Esophagus squamous epithelium (tissue), 5 donors: ENCODE results near the gene IL1R1. TPM values are rescaled to one million over a fixed set of nuclear protein-coding genes. Genes with fewer than 3 reads are reported as not detected.
"Not testable (repeated sequence)": the region's sequence is repeated elsewhere in the genome, so short reads cannot be mapped to it uniquely, and the experiment has no call there.

Experiments used
- DNase-seq: peaks from one replicate; lab custom pipeline; 2025; lab: John Stamatoyannopoulos, UW
- H3K27ac ChIP-seq, 4 donors: fragments of 200-600 bp; sonication (generic); one replicate each; pipeline ENCODE4 v1.5.1; 2016 to 2019; ENCODE audit warnings: mild to moderate bottlenecking in 1 of 4
- H3K27me3 ChIP-seq, 4 donors: fragments of 200-600 bp; sonication (generic); 1 replicate in 3 of 4; 2 replicates in 1 of 4; pipeline versions ENCODE4 v1.5.1 to v1.6.0; 2017 to 2021; ENCODE audit warnings: antibody characterized with exemption in 1 of 4
- H3K36me3 ChIP-seq, 3 donors: fragments of 200-600 bp; sonication (generic); one replicate each; pipeline ENCODE4 v1.5.1; 2016 to 2019
- H3K4me1 ChIP-seq, 3 donors: fragments of 200-600 bp; sonication (generic); one replicate each; pipeline ENCODE4 v1.5.1; 2017 to 2019
- H3K4me3 ChIP-seq, 4 donors: fragments of 200-600 bp; sonication (generic); 1 replicate in 3 of 4; 2 replicates in 1 of 4; pipeline ENCODE4 v1.5.1; 2016 to 2019; ENCODE audit warnings: mild to moderate bottlenecking in 2 of 4, moderate library complexity in 1 of 4
- H3K9me3 ChIP-seq, 3 donors: fragments of 200-600 bp; sonication (generic); one replicate each; pipeline ENCODE4 v1.5.1; 2016 to 2019
- POLR2A ChIP-seq, 4 donors: fragments of 450-650 bp; IDR thresholded peaks; one replicate each; pipeline ENCODE4 v1.6.1; 2017; ENCODE audit warnings: antibody characterized with exemption in 4 of 4, mild to moderate bottlenecking in 4 of 4, moderate library complexity in 3 of 4
- WGBS, 2 donors: methylation state at CpG; one replicate each; pipeline ENCODE4 v1.1.5; 2018; 5-methylcytosine and 5-hydroxymethylcytosine counted together
- intact Hi-C: fragments of 100-400 bp; cut with DNase I; formaldehyde crosslinking; loops from one replicate; pipeline ENCODE4 v1.15.0; 2022
- total RNA-seq, 4 donors: library from RNA; depleted of rRNA; stranded (reverse); fragments of >200 nt; gene quantifications; one replicate each; pipeline ENCODE4 v1.1.0, GENCODE V29; 2016
- TF ChIP-seq, protein P1 (sequence below), 6 experiments: fragments of 450-650 bp in 4 of 6; fragments of 200-600 bp in 2 of 6; sonication (generic) in 2 of 6; IDR thresholded peaks; one replicate each; pipeline ENCODE4 v1.5.1; 2016 to 2019; ENCODE audit warnings: antibody characterized with exemption in 6 of 6, mild to moderate bottlenecking in 4 of 6, moderate library complexity in 4 of 6
- donor health status: DM: yes; HTN: yes; CAD: no.

IL1R1 gene
- total RNA-seq, 4 donors from 2014 or later: 9.7 to 65.8 (median 24.6) TPM

DNA sequence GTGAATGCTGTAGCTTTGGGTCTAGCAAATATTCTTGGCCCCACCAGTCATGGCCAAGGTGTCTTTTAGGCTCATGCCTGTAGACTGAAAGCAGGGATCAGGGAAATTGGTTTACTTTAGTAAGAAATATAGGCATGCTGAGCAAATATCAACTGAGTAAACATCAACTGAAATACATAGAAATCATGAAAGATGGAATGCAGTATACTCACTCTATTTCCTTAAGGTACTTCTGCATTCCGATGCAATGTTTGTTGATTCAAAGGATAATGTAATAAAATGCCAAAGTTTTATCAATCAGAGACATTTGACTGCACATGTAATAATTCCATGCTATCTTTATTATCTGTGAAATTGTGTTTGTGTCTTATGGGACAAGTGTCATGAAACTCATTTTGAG, 19.6 kb upstream of the IL1R1 start:
- Histone ChIP-seq H3K27me3 (no peaks in the 10 kb centered on the region), H3K27ac (peak overlapping the region in 2 of 4 donors; percentile 25 to 66), H3K4me1 (peaks cover 0 to 32% (median 3%) of the 10 kb centered on the region in 3 donors), H3K4me3 (no peak overlapping the region), H3K9me3 (no peaks in the 10 kb centered on the region), H3K36me3 (no peaks in the 10 kb centered on the region)
- TF ChIP-seq, protein P1, sequence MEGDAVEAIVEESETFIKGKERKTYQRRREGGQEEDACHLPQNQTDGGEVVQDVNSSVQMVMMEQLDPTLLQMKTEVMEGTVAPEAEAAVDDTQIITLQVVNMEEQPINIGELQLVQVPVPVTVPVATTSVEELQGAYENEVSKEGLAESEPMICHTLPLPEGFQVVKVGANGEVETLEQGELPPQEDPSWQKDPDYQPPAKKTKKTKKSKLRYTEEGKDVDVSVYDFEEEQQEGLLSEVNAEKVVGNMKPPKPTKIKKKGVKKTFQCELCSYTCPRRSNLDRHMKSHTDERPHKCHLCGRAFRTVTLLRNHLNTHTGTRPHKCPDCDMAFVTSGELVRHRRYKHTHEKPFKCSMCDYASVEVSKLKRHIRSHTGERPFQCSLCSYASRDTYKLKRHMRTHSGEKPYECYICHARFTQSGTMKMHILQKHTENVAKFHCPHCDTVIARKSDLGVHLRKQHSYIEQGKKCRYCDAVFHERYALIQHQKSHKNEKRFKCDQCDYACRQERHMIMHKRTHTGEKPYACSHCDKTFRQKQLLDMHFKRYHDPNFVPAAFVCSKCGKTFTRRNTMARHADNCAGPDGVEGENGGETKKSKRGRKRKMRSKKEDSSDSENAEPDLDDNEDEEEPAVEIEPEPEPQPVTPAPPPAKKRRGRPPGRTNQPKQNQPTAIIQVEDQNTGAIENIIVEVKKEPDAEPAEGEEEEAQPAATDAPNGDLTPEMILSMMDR (IDR thresholded peaks at IDR 0.05): no peak
- no peak for TF ChIP-seq POLR2A (IDR thresholded peaks at IDR 0.05)
- WGBS, 2 donors: 86 to 93% methylated on average over 1 of the region's 1 CpG
- intact Hi-C loops: no loop called here
- no peak for DNase-seq

DNA sequence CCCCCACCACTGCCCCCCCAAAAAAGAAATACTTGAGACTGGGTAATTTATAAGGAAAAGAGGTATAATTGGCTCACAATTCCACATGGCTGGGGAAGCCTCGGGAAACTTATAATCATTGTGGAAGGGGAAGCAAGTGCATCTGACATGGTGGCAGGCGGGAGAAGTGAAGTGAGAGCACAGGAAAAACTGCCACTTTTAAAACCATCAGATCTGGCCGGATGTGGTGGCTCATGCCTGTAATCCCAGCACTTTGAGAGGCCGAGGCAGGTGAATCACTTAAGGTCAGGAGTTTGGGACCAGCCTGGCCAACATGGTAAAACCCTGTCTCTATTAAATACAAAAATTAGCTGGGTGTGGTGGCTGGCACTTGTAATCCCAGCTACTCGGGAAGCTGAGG, 18.1 kb upstream of the IL1R1 start:
- 89 to 92% methylated on average over 4 to 5 of the region's 5 CpGs for WGBS, 2 donors
- intact Hi-C loops, H3K9me3 ChIP-seq, H3K4me3 ChIP-seq, H3K27ac ChIP-seq, DNase-seq, H3K27me3 ChIP-seq, H3K36me3 ChIP-seq: not testable (repeated sequence)
- H3K4me1 ChIP-seq: peaks cover 0 to 32% (median 3%) of the 10 kb centered on the region in 3 donors

DNA sequence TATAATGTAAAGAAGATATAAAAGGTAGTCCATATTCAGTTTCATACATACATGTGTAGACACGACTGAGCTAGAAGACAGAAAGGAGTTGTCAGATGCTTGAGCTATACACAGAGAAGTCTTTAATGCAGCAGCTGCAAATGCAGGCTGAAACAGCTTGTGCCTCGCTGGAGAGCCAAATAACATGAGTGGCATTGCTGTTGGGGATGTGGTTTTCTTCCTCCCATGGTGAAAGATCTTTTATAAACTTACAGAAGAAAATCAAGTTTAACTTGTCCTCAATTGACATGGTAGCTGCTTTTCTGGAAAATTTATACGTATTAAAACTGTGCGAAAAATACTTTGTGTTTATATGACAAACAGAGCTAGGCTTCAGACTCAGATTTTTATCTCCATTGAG, 16.4 kb upstream of the IL1R1 start:
- Histone ChIP-seq H3K4me1 (peaks cover 0 to 22% (median 0%) of the 10 kb centered on the region in 3 donors), H3K4me3 (no peak overlapping the region)

DNA sequence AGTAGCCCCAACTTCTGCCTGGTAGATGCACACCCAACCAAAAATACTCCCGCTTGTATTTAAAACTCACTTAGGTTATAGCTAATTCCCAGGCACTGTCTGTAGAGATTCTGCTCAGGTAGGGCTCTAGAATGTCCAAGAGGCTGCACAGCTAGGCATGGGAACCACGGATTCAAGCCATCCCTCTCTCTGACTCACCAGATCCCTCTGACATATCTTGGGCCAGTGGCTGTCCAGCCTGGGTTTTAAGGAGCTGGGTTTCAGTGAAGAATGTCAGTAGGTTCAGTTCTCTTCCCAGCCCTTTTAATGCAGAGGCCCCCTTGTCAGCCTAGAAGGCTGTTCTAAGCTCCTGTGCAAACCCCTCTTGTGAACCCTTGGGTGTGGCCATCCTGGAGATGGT, 15.9 kb upstream of the IL1R1 start:
- no peak for DNase-seq
- 84 to 88% methylated on average over 2 of the region's 2 CpGs for WGBS, 2 donors
- Histone ChIP-seq H3K4me1 (peaks cover 0 to 22% (median 0%) of the 10 kb centered on the region in 3 donors), H3K4me3 (no peak overlapping the region), H3K36me3 (no peaks in the 10 kb centered on the region), H3K9me3 (no peaks in the 10 kb centered on the region), H3K27ac (no peak overlapping the region), H3K27me3 (no peaks in the 10 kb centered on the region)
- intact Hi-C loops: no loop called here
- TF ChIP-seq, protein P1 (IDR thresholded peaks at IDR 0.05): no peak
- TF ChIP-seq POLR2A (IDR thresholded peaks at IDR 0.05): no peak

More for the DNA sequence above, 16.4 kb upstream of the IL1R1 start:
- Histone ChIP-seq H3K36me3 (no peaks in the 10 kb centered on the region), H3K9me3 (no peaks in the 10 kb centered on the region), H3K27ac (no peak overlapping the region), H3K27me3 (no peaks in the 10 kb centered on the region)
- no peak for DNase-seq
- intact Hi-C loops: no loop called here
- WGBS, 2 donors: 40 to 66% methylated on average over 4 of the region's 4 CpGs
- no peak for TF ChIP-seq POLR2A (IDR thresholded peaks at IDR 0.05)
- TF ChIP-seq, protein P1 (IDR thresholded peaks at IDR 0.05): no peak

DNA sequence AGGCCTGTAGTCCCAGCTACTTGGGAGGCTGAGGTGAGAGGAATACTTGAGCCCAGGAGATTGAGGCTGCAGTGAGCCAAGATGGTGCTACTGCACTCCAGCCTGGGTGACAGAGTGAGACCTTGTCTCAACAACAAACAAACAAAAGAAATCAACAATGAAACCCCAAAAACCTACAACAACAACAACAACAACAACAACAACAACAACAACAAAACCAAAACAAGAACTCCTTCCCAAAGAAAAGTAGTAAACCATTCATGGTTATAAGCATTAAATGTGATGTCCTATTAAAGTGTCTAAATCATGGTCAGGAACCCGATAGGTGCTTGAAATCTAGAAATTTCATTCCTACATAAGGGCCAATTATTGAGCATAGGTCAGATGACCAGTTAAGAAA, 13.5 kb upstream of the IL1R1 start:
- Histone ChIP-seq H3K4me1 (peaks cover 0 to 14% (median 0%) of the 10 kb centered on the region in 3 donors), H3K36me3 (no peaks in the 10 kb centered on the region), H3K27ac (no peak overlapping the region), H3K27me3 (no peaks in the 10 kb centered on the region), H3K9me3 (no peaks in the 10 kb centered on the region), H3K4me3 (no peak overlapping the region)
- intact Hi-C loops: no loop called here
- no peak for DNase-seq
- WGBS, 2 donors: 89 to 92% methylated on average over 1 of the region's 1 CpG
- no peak for TF ChIP-seq POLR2A (IDR thresholded peaks at IDR 0.05)

DNA sequence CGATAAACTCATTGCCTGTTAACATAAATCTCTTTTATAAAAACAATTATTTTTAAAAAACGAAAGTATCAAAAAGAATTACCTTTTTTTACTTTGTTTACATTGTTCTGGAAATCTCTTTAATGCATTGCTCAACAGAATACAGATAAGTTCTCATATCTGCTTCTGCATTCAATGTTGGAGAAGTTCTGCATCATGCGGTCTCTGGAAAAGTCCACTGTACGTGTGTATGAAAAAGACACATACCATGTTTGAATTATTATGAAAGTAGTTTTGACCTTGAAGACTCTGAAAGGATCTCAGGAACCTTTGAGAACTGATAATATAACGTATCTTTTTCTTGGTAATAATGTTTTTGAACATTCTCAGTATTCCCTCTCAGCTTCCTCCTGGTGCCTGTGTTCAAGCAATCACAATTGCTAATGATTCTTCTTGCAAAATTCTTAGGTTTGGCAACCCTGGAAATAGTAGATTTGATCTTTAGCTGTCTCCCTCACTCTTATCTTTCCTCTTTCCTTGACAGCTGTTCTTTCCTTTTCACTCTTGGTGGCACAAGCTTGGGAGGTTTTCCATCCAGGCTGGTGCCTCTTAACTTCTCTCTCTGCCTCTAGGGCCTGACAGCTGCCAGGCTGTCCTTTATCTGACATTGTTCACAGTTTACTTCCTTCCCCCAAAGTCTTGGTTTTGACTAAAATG, 12.4 kb upstream of the IL1R1 start:
- H3K4me3 ChIP-seq: no peak overlapping the region
- H3K36me3 ChIP-seq: no peaks in the 10 kb centered on the region
- H3K27ac ChIP-seq: no peak overlapping the region
- H3K27me3 ChIP-seq: no peaks in the 10 kb centered on the region
- peaks cover 0 to 14% (median 0%) of the 10 kb centered on the region in 3 donors for H3K4me1 ChIP-seq
- DNase-seq: no peak
- intact Hi-C loops: no loop called here
- WGBS, 2 donors: 73 to 83% methylated on average over 5 of the region's 5 CpGs
- no peak for TF ChIP-seq POLR2A (IDR thresholded peaks at IDR 0.05)
- TF ChIP-seq, protein P1 (IDR thresholded peaks at IDR 0.05): no peak
- no peaks in the 10 kb centered on the region for H3K9me3 ChIP-seq
